ENCODE results near the gene TIGD4. TPM values are rescaled to one million over a fixed set of nuclear protein-coding genes. Genes with fewer than 3 reads are reported as not detected.
A peak's percentile ranks its signal among the peaks of the same experiment; 100 is the strongest.
"Not testable (repeated sequence)": the region's sequence is repeated elsewhere in the genome, so short reads cannot be mapped to it uniquely, and the experiment has no call there.

TIGD4 gene
- polyA plus RNA-seq, 10 donors = 0.94 to 5.2 (median 3.3) TPM

DNA sequence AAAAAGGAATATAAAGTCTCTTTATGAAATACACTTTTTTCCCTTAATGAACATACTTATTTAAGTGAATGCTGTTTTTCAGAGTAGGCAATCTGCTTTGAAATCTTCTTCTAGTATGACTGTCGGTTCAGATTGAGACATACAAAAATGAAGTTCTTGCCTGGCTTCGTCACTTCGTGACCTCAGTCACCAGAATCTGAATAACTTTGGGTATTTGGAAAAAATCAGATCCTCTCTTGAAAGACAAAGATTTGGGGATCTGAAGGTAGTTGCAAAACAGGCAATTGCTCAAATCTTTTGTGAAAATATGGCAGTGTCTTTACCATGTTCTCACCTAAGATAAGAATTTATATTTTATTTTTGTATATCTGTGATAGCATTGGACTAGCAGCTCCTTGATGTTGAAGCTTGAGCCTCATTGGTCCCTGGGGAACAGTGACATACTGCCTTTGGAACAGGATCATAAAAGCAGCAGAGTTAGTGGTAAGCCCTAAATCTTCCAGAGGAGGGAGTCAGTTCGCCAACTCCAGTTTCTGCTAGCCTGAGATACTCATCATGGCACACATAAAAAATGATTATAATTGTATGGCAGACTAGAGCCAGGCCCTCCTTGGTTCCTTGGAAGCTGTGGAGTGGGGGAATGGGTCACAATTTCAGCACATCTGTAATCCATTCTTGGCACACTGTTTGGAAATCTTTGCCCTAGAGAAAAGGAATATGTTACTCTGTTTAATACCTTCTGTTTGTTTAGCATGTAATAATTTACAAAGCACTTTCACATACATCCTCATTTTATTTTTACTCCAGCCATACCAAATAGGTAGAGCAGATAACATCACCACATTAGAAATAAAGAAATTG is 5.2 kb upstream of the TIGD4 start:
- peak; percentile 26 to 55 (median 30) for DNase-seq

DNA sequence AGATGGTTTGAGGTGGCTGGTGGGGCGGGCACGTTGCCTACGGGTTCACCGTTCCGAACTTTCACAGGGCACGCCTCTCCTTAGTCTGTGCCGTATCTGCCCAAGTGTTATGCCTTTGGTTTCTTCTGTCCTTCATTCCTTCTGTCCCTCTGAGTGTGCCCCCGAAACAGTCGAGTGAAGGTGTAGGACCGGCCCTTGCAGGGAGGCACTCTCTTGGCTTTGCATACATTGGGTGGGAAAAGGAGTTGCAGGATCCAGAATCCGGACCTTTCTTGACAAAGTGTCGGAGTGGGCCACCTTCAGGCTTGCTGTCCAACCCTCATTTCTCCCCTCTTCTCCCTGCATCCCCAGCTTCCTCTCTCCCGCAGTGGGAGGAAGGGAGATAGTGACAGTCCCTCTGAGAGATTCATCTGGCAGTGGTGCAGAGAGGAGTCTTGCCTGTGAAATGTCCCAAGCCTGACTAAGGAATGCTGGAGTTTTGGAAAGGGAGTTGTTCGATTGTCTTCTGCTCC is 793 bp upstream of the TIGD4 start:
- peak in 2 of 3 donors; percentile 19 to 49 for DNase-seq

DNA sequence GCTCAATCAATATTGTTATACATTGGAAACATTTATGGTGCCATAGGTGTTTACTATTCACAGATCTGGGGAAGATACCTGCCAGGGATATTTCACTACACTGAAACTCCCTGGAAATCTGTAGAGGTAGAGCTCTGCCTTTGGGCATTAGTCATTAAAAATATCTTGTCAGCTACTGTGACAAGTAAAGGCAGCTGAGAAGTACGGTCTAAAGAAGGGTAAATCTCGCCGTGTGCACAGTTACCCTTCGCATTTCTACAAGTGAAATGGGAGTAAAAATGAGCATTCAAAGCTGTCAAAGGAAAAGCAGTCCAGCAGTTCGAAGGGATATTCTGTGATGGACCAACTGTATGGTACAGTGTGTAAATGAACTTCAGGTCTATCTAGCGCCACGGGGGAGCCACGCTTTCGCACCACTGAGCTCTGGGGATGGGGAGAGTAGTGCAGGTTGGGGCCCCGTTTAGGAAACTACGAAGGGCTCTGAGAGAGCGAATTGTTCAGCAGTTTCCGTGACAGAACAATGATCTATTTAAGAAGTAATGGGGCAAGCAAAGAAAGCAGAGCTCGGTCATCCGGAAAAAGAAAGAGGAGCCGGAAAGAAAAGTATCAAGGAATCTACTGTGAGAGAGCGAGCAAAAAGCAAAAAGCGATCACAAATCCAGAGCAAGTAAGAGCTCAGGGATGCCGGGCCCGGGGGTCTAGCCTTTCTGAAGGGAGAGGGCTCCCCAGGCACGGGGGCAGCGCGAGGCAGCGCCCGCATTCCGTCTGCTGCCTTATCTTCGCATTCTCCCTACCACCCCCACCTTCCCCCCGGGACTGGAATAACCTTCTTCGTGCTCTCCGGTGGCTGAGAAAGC is 646 bp downstream of the TIGD4 start:
- DNase-seq = peak; percentile 10 to 73 (median 40)

DNA sequence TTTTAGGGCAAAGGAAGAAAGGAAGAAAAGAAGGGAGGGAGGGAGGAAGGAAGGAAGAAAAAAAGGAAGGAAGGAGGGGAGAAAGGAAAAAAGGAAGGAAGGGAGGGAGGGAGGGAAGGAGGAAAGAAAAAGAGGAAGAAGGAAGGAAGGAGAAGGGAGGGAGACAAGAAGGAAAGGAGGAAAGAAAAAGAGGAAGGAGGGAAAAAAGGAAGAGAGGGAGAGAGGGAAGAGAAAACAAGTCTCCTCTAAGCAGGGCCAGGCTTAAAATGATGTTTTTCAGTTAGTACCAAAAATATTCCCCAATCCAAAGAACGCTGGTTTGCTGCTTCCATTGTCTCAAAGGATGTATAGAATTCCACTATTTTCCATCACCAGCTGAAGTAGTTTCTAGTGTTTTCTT is 2.0 kb downstream of the TIGD4 start:
- DNase-seq = no peak

DNA sequence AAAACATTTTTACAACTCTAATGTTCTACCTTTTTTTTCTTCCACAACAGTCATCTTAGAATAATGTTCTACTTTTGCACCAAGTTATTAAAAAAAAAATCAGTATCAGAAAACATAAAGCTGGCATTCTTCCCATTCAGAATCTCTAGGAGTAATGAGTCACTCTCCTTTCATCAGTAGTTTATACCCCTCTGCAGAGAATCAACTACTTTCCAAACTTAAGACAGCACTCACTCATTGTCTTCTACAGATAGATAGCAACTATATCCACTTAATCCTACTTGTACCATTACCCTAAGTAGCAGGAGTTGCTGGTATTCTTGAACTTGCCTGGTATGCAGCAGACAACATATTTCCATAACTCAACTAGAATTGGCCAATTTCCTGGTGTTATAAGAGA is 3.2 kb downstream of the TIGD4 start:
- DNase-seq = no peak

DNA sequence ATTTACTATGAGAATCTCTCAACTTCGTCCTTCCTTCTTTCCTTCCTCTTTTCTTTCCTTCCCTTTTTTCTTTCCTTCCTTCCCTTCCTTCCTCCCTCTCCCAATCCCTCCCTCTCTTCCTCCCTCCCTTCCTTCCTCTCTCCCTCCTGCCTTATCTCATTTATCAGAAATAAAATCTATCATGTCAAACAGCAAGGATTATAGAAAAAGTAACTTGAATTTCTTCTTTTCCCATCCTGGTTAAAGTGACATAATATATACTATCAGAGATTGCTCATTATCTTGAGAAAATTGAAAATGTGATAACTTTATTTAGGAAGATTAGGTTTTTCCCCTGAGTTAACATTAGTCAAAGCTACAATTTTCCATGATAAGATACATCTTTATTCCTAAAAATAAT is 5.6 kb downstream of the TIGD4 start:
- DNase-seq = no peak

DNA sequence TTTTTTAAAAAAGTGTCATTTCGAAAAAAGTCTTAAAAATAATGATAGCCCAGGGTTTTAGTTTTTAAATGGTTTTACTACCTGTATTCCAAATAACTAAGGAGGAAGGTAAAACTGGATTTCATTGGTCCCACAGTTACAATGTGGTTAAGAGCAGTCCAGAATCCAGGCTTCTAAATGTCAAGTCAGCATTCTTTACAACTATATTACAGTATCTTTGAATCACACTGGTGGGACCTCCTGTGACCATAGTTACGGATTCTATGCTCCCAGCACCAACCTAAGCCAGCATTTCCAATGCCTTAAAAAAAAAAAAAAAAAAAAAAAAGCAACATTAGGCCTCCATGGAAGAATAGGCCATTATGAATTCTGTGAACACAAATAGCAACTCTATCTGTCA is 6.2 kb downstream of the TIGD4 start:
- no peak for DNase-seq

DNA sequence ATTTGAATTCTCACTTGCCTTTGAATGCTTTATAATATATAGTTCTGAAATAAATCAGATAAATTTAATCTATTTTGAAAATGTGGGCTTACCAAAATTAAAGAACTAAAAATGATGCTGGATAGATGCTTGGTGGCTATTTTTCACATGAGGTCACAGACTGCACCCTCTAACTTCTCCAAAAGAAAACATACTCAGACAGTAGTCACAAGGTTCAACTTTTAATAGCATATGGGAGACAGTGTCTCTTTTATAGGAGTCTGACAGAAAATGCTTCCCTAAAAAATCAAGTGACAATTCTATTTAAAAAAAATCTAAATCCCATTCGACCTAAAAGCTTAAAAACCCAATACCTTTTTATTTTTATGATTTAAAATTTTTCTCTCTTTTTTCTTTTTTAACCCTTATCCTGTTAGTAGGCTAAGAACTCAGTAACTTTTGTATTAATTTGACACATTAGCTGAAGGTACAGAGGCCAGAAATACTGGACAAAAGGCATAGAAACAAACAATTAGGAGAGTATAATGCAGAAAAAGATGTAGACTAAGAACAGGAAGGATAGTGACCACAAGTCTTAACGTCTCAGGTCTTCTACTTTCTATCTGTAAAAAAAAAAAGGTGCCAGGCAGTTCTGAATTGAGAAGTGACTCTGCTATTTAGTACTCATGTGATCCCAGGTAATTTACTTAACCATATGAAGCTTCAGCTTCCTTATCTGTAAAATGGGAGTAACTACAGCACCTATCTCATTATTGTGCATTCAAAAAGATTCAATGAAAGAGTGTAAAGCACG is 7.6 kb downstream of the TIGD4 start:
- no peak for DNase-seq

DNA sequence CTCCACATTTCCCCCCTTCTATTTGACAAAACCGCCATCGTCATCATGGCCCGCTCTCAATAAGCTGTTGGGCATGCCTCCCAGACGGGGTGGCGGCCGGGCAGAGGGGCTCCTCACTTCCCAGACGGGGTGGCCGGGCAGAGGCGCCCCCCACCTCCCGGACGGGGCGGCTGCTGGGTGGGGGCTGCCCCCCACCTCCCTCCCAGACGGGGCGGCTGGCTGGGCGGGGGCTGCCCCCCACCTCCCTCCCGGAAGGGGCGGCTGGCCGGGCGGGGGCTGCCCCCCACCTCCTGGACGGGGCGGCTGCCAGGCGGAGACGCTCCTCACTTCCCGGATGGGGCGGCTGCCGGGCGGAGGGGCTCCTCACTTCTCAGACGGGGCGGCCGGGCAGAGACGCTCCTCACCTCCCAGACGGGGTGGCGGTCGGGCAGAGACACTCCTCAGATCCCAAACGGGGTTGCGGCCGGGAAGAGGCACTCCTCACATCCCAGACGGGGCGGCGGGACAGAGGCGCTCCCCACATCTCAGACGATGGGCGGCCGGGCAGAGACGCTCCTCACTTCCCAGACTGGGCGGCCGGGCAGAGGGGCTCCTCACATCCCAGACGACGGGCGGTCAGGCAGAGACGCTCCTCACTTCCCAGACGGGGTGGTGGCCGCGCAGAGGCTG is 14.3 kb downstream of the TIGD4 start:
- not testable (repeated sequence) for DNase-seq

DNA sequence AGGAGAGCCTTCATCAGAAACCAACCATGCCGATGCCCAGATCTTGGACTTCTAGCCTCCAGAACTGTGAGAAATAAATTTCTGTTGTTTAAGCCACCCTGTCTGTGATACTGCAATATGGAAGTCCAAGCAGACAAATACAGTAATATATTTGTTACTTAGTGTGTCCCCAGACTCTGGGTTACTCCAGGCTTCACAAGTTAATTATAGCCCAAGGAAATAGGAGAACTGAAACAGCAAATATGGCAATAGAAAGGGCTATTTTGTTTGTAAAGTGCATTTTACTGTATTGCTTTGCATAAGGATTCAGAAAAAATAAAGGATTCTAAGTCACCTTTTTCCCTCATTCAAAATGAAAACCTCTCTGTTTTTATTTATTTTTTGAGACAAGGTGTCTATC is 15.7 kb downstream of the TIGD4 start:
- DNase-seq = no peak

DNA sequence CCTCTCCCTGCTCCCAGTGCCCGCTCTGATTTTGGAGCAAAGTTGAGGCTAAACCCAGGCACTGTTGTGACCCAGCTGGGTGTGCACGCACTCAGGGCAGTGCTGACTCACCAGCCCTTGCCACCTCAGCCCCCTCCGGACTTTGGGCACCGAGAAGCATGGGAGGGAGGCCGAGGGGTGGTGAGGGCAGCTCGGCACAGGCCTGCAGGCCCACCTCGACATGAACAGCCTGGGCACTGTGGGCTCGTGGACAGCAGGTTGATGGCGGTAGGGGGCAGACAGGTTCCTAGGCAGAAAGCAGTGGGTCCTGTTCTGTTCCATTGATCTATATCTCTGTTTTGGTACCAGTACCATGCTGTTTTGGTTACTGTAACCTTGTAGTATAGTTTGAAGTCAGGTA is 30.9 kb downstream of the TIGD4 start:
- DNase-seq = no peak

DNA sequence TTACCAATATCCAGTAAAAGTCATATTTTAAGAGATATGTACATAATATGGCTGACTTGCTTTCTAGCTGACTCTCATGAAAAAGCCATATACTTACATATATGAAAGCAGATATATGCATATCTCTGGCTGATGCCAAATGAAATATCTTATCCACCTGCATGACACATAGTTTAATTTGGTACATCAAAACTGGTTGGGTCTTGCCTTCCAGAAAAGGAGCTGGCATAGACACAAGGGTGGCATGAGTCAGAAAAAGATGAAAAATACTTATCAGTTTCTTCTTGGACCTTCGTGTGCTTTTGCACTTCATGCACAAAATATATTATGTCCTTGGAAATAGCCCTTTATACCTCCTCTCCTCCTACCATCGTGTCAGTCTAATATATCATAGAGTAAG is 32.1 kb downstream of the TIGD4 start:
- DNase-seq = no peak

DNA sequence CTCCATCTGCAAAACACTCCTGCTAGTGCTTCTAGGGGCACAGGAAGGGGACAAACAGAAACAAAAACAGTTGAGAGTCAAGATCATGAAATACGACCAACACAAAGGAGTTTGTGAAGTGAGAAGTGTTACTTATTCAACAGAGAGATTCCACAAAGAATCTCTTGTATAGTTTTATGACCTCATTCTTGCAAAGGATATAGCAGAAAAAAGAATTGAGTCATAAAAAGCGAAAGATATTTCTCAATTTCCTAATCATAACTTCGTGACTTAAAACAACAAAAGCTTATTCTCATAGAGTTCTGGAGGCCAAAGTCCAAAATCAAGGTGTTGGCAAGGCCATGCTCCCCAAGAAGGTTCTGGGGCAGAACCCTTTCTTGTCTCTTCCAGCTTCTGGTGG is 40.7 kb downstream of the TIGD4 start:
- no peak for DNase-seq

DNA sequence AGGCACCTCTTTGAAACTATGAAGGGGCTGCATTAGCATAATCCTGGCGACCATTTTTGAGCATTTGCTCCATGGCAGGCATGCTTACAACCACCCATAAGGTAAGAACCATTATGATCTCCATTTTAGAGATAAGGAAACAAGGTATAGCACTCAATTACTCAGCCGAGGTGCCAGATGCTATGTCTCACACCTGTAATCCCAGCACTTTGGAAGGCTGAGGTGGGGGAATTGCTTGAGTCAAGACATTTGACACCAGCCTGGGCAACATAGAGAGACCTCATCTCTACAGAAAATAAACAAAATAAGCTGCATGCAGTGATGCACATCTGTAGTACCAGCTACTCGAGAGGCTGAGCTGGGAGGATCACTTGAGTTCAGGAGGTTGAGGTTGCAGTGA is 43.6 kb downstream of the TIGD4 start:
- DNase-seq = no peak

DNA sequence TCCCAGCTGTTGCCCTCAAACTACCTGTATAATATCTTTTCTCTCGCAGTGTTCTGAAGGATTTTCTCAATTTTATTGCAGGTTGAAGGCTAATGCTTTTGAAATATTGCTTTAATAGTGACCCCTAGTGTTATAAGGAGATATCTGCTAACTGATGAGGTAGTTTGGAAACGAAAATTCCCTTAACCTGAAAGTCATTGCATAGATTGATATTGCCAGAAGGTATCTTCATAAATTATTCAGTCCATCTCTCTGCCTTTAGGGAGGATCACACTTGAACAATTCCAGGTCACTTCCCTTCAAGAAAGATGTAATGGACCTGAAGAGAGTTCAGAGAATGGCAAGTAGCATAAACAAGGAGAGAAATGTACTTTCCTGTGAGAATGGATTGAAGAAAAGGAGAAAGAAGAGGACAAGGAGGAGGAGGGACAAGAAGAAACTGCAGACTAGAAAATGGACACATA is 44.1 kb downstream of the TIGD4 start:
- peak in 1 of 3 donors; percentile 24 for DNase-seq

DNA sequence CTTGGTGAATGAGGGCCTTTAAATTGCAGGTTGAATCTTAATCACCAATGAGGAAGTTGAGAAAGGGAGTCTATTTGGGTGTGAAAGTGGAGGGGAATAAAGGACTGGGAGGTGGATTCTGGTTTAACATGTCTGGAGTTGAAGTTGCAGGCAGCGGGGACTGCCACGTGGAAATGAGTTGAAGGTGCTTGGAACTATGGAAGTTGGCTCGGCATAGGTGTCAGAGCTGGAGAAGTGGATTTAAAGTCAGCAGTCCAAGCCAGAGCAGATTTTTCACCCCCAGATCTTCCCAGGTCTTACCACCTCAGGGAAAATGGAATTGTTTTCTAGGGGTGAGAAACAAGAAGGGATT is 44.9 kb downstream of the TIGD4 start:
- no peak for DNase-seq

DNA sequence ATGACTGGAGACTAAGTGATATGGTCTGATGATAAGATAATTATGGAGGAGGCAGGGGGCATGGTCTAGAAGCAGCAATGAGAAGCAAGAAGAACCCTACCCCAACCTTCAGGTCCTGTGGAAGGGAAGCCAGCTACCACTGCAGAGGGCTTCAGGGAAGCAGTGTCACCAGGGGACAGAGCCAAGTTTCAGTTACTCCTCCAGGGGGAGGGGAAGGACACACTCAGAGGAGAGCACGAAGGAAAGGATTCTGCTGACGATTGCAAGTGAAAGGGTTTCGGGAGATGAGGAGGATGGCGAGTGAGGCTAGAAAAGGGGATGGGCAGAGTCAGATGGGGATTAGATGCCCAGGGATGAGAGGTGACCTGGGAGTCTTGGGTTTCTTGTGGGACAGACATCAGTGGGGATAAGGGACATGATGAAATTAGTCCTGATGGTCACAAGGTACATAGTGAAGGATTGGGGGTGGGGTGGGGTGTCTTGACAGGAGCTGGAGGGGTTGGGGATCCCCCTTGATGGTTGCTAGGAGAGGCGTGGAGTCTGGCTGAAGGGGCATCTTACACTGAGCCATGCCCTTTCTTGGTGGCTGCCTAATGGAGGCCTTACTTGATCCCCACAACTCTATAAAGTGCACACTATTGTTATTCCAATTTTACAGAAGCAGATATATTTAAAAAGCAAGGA is 45.4 kb downstream of the TIGD4 start:
- DNase-seq = no peak

DNA sequence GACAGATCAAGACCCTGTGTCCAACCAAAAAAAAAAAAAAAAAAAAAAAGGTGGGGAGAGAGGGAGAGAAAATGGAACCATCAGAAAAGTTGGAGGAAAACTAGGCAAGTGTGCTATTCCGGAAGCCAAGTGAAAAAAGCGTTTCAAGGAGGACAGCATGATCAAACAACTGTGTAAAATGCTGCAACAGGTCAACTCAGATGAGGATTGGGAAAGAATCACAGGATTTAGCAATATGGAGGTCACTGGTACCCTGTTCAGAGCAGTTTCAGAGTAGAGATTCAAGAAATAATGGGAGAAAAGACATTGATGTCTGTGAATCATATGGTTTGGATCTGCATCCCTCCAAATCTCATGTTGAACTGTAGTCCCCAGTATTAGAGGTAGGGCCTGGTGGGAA is 47.5 kb downstream of the TIGD4 start:
- DNase-seq = no peak

DNA sequence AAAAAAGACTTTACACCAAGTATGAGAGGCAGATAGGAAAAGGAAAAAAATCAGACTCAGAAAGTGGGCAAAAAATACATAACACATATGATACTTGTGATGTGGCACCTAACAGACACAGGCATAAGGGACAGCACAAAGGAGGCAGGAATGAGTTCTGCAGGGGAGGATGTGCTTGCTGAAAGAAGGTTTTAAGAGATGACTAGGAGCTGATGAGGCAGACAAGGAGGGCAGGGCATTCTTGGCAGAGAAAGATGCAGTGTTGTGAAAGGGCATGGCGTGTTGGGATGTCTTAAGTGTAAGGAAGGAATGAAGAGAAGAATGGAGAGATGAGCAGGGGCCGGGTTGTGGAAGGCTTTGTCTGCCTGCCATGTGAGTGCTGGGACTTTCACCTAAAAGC is 50.1 kb downstream of the TIGD4 start:
- no peak for DNase-seq

DNA sequence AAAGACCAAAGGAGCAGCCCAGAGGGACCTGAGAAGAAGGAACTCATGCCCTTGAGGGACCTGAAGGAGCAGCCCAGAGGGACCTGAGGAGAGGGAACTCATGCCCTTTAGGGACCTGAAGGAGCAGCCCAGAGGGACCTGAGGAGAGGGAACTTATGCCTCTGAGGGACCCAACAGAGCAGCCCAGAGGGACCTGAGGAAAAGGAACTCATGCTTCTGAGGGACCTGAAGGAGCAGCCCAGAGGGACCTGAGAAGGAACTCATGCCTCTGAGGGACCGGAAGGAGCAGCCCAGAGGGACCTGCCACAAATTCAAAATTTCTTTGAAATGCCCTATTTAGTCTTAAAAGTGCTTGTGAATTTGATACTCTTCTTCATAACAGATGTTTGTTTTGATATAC is 51.2 kb downstream of the TIGD4 start:
- DNase-seq = no peak

DNA sequence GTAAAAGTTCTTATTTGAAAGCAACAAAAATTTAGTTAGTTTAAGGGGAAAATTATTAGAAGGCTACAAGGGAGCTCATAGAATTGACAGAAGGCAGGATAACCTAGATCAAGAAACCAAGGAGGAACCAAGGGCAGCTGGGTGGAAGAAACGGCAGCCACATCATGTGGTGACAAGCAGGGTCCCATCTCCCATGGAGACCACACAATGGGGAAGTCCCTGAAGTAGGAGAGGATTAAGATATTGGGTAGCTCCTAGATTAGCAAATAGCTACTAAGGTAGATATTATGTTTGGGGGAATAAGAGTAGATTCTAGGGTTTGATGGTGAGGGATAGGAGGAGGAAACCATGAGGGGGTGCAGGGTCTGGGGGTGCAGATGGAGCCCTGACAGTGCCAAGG is 51.7 kb downstream of the TIGD4 start:
- DNase-seq = no peak
